ENCODE data around the gene SLC25A17.

DNA sequence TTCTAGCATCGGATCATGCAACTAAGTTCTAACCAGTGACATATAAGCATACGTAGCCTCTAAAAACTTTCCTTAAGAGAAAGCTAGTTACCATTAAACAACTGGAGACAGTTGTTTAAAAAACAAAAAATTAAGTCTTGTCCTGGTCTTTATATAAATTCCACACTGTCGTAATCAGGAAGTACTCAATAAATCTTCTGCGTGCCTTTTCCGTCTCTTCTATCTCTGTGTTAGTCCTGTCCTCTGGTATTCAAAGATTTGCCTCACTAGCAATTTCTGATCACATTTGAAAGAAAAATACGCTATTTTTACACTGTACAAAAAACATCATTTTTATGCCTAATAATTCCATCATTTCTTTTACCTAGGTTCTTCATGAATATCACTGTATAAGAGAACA, 10.0 kb upstream of the SLC25A17 start:
- TF ChIP-seq CTCF (IDR thresholded peaks at IDR 0.05; ENCODE audit: low read depth, low read length) (no peak), EZH2phosphoT487 (IDR thresholded peaks at IDR 0.05; ENCODE audit: low read depth) (no peak)
